Neural cell (in vitro differentiated cells): ENCODE results near the gene PLAC9.

Experiments
- EP300 ChIP-seq: fragments of 450-650 bp; conservative IDR thresholded peaks from 2 replicates; pipeline ENCODE4 v1.6.1; 2014; ENCODE audit warnings: antibody characterized with exemption, mild to moderate bottlenecking, moderate library complexity; ENCODE audit not compliant: poor library complexity, severe bottlenecking
- EZH2 ChIP-seq: fragments of 200-600, 300-800 bp; shearing (Covaris generic), sonication (generic); IDR thresholded peaks from 2 replicates; pipeline ENCODE4 v1.6.1; 2014; ENCODE audit warnings: antibody characterized with exemption, low read length, borderline replicate concordance, mild to moderate bottlenecking; ENCODE audit not compliant: insufficient read depth, poor library complexity, severe bottlenecking
- MXI1 ChIP-seq: fragments of 450-650 bp; conservative IDR thresholded peaks from 2 replicates; pipeline ENCODE4 v1.6.1; 2014; ENCODE audit warnings: antibody characterized with exemption, mild to moderate bottlenecking; ENCODE audit not compliant: poor library complexity, severe bottlenecking
- RAD21 ChIP-seq: fragments of 450-650 bp; conservative IDR thresholded peaks from 2 replicates; pipeline ENCODE4 v1.6.1; 2014; ENCODE audit warnings: antibody characterized with exemption, mild to moderate bottlenecking, moderate library complexity
- SMC3 ChIP-seq: fragments of 450-650 bp; conservative IDR thresholded peaks from 2 replicates; pipeline ENCODE4 v1.6.1; 2014; ENCODE audit warnings: antibody characterized with exemption, mild to moderate bottlenecking, moderate library complexity; ENCODE audit not compliant: poor library complexity
- TAF1 ChIP-seq: IDR thresholded peaks from 2 replicates; pipeline ENCODE4 v1.6.1; 2012; ENCODE audit warnings: low read depth
- TF ChIP-seq, protein P1 (sequence below): fragments of 450-650 bp; IDR thresholded peaks from 2 replicates; pipeline ENCODE4 v1.5.1; 2014; ENCODE audit warnings: antibody characterized with exemption, mild to moderate bottlenecking, moderate library complexity; ENCODE audit not compliant: poor library complexity, severe bottlenecking
- TF ChIP-seq, protein P2 (sequence below): IDR thresholded peaks from 2 replicates; pipeline ENCODE4 v1.6.1; 2012; ENCODE audit warnings: borderline replicate concordance

DNA sequence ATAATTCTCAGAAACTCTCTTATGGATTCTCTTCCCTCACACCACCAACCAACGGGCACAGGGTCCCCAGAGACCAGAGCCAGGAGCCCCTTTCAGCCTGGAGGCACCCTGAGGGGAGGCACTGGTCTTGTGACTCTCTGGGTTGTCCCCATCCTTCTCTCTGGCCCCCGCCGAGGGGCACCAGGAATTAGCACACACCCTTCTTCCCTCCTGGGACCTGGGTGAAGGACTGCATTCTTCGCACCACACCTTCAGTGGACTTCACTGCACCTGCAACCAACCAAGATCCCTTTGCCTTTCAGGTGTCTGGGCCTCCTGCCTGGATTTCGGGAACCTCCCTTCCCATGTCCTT, 22.1 kb downstream of the PLAC9 start:
- TF ChIP-seq, protein P1, sequence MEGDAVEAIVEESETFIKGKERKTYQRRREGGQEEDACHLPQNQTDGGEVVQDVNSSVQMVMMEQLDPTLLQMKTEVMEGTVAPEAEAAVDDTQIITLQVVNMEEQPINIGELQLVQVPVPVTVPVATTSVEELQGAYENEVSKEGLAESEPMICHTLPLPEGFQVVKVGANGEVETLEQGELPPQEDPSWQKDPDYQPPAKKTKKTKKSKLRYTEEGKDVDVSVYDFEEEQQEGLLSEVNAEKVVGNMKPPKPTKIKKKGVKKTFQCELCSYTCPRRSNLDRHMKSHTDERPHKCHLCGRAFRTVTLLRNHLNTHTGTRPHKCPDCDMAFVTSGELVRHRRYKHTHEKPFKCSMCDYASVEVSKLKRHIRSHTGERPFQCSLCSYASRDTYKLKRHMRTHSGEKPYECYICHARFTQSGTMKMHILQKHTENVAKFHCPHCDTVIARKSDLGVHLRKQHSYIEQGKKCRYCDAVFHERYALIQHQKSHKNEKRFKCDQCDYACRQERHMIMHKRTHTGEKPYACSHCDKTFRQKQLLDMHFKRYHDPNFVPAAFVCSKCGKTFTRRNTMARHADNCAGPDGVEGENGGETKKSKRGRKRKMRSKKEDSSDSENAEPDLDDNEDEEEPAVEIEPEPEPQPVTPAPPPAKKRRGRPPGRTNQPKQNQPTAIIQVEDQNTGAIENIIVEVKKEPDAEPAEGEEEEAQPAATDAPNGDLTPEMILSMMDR, result no peak
- TF ChIP-seq MXI1, result no peak
- no peak for TF ChIP-seq SMC3
- TF ChIP-seq EZH2, result no peak
- TF ChIP-seq, protein P2, sequence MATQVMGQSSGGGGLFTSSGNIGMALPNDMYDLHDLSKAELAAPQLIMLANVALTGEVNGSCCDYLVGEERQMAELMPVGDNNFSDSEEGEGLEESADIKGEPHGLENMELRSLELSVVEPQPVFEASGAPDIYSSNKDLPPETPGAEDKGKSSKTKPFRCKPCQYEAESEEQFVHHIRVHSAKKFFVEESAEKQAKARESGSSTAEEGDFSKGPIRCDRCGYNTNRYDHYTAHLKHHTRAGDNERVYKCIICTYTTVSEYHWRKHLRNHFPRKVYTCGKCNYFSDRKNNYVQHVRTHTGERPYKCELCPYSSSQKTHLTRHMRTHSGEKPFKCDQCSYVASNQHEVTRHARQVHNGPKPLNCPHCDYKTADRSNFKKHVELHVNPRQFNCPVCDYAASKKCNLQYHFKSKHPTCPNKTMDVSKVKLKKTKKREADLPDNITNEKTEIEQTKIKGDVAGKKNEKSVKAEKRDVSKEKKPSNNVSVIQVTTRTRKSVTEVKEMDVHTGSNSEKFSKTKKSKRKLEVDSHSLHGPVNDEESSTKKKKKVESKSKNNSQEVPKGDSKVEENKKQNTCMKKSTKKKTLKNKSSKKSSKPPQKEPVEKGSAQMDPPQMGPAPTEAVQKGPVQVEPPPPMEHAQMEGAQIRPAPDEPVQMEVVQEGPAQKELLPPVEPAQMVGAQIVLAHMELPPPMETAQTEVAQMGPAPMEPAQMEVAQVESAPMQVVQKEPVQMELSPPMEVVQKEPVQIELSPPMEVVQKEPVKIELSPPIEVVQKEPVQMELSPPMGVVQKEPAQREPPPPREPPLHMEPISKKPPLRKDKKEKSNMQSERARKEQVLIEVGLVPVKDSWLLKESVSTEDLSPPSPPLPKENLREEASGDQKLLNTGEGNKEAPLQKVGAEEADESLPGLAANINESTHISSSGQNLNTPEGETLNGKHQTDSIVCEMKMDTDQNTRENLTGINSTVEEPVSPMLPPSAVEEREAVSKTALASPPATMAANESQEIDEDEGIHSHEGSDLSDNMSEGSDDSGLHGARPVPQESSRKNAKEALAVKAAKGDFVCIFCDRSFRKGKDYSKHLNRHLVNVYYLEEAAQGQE, result no peak
- no peak for TF ChIP-seq RAD21
- TF ChIP-seq EP300, result no peak
- no peak for TF ChIP-seq TAF1
